Spleen (tissue), 7 donors: ENCODE measurements around the gene MOV10.

Experiments used
- POLR2A ChIP-seq, 3 donors: fragments of 450-650 bp; IDR thresholded peaks; one replicate each; pipeline ENCODE4 v1.5.1; 2017; ENCODE audit warnings: antibody characterized with exemption in 3 of 3, mild to moderate bottlenecking in 1 of 3
- POLR2AphosphoS5 ChIP-seq, 3 donors: sonication (generic); formaldehyde crosslinking; IDR thresholded peaks; one replicate each; pipeline ENCODE4 v1.5.1; 2017; ENCODE audit warnings: antibody characterized with exemption in 3 of 3
- TF ChIP-seq, protein P1 (sequence below), 11 experiments: fragments of 200-600 bp in 7 of 11; fragments of 450-650 bp in 4 of 11; sonication (generic) in 4 of 11; IDR thresholded peaks in 8 of 11; conservative IDR thresholded peaks in 3 of 11; 1 replicate in 7 of 11; 2 replicates in 4 of 11; pipeline versions ENCODE4 v1.4.0 to v1.8.0; 2016 to 2021; ENCODE audit warnings: antibody characterized with exemption in 11 of 11, inconsistent platforms in 4 of 11, mild to moderate bottlenecking in 1 of 11
- donor health status: DM: no; HTN: no; CAD: no; lungs with moderate emphysema.
- donor health status: DM: no; HTN: no; CAD: no.
- donor health status: DM: no; HTN: no; CAD: no.

DNA sequence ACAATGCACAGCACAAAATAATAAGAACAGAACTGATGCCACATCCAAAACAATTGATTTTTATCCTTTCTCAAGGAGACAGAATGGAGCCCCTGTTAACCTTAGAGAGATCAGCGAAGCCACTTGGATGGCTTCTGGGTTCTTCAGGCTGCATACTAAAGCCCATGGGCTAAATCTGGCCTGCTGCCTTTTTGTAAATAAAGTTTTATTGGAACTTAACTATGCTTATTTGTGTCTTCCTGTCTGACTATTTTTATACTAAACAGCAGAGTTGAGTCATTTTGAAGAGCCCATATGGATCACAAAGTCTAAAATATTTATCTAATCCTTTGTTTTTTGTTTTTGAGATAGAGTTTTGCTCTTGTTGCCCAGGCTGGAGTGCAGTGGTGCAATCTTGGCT is 57.0 kb downstream of the MOV10 start:
- TF ChIP-seq, protein P1, sequence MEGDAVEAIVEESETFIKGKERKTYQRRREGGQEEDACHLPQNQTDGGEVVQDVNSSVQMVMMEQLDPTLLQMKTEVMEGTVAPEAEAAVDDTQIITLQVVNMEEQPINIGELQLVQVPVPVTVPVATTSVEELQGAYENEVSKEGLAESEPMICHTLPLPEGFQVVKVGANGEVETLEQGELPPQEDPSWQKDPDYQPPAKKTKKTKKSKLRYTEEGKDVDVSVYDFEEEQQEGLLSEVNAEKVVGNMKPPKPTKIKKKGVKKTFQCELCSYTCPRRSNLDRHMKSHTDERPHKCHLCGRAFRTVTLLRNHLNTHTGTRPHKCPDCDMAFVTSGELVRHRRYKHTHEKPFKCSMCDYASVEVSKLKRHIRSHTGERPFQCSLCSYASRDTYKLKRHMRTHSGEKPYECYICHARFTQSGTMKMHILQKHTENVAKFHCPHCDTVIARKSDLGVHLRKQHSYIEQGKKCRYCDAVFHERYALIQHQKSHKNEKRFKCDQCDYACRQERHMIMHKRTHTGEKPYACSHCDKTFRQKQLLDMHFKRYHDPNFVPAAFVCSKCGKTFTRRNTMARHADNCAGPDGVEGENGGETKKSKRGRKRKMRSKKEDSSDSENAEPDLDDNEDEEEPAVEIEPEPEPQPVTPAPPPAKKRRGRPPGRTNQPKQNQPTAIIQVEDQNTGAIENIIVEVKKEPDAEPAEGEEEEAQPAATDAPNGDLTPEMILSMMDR (IDR thresholded peaks at IDR 0.05 in 8 of 11, conservative IDR thresholded peaks at IDR 0.05 in 3 of 11), result no peak
- TF ChIP-seq POLR2A (IDR thresholded peaks at IDR 0.05), result no peak
- no peak for TF ChIP-seq POLR2AphosphoS5 (IDR thresholded peaks at IDR 0.05)
